ENCODE measurements around the gene MORF4L1.

Gene MORF4L1

DNA sequence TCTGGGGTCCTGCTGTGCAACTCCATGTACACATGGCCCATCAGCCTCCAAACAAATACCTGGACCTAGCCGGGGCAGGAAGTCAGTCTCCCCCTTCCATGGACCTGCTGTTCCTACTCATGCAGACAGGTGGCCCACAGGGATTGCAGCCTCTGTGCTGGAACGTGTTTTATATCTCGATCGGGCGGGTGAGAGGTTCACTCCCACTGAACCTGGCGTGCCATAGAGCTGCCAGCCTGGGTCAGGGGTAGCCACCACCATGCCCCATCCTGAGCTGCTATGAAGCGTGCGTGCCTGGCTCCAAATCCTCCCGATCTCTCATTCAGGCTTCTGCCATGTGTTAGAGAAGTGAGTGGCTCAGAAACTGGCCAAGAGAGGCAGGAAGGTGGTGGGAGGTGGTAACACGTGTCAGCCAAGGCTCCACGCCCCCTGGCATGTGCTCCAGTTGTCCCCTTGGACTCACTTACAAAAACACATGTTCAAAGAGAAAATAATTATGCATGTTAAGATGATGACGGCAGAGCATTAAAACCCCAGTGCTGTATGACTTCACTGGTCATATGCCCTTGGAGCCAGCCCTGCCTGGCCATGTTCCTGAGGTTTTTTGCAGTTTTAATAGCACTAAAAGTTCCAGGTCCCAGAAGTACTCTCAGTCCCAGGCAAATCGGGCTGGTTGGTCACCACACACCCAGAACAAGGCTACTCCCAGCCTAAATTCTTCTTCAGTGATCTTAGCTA is 41.5 kb downstream of the MORF4L1 start:
- TF ChIP-seq CTCF (IDR thresholded peaks at IDR 0.05; ENCODE audit: low read depth, low read length), result peak; percentile 77
- no peaks in the 10 kb centered on the region for H3K9me3 ChIP-seq (ENCODE audit: severe bottlenecking)
- DNase-seq, result peak; percentile 54
- H3K27ac ChIP-seq, result no peak overlapping the region
- no peak overlapping the region for H3K4me3 ChIP-seq (ENCODE audit: low read depth, low read length)
- no peaks in the 10 kb centered on the region for H3K27me3 ChIP-seq (ENCODE audit: insufficient read depth, low read depth, severe bottlenecking)
- peaks cover 34% of the 10 kb centered on the region for H3K36me3 ChIP-seq

DNA sequence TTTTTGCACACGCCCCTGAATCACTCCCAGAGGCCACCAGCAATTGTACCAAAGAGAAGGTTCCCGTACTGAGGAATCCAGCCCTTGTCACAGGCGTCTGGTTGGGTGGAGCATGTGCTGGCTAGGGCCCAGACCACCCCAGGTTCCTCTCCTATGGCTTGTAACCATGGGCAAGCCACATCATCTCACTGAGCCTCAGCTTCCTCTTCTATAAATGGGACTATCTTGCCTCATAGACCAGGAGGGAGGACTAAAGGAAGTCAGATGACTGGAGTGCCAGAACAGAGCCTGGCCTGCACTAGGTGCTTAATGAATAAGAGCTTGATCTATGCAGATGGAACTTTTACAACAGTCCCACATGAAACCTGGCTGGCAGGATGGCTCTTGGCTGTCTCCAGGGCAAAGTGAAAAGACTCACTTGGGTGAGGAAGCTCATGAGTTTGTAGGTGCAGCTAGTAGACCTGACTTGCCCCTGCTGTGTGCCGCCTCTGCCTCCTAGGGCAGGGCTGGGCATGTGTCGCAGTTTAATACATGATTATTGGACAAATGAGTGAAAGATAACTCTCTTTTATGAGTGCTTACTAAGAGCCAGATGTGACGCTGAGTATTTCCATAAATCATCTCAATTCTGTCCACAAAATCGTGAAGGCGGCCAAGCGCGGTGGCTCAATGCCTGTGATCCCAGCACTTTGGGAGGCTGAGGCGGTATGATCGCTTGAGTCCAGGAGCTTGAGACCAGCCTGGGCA is 42.8 kb downstream of the MORF4L1 start:
- H3K36me3 ChIP-seq, result peaks cover 32% of the 10 kb centered on the region
- no peak overlapping the region for H3K4me3 ChIP-seq (ENCODE audit: low read depth, low read length)
- DNase-seq, result no peak
- no peak for TF ChIP-seq CTCF (IDR thresholded peaks at IDR 0.05; ENCODE audit: low read depth, low read length)
- H3K27me3 ChIP-seq (ENCODE audit: insufficient read depth, low read depth, severe bottlenecking), result no peaks in the 10 kb centered on the region
- no peaks in the 10 kb centered on the region for H3K9me3 ChIP-seq (ENCODE audit: severe bottlenecking)
- H3K27ac ChIP-seq, result no peak overlapping the region

DNA sequence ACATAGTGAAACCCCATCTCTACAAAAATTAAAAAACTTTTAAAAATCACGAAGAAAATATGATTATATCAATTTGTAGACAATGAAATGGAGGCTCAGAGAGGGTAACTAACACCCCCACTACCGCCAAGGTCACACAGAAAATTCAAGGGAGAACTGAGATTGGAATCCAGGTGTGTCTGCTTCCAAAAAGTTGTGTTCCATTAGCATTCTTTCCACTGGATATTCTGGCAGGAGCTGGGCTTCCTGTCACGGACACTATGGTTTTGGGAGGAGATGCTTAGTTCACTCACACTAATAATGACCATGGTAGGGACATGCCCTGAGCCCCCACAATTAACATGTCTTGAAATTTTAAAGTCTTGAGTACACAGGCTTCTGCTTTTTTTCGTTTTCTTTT is 43.4 kb downstream of the MORF4L1 start:
- Histone ChIP-seq H3K27me3 (ENCODE audit: insufficient read depth, low read depth, severe bottlenecking) (no peaks in the 10 kb centered on the region), H3K4me3 (ENCODE audit: low read depth, low read length) (no peak overlapping the region), H3K9me3 (ENCODE audit: severe bottlenecking) (no peaks in the 10 kb centered on the region), H3K27ac (no peak overlapping the region), H3K36me3 (peaks cover 32% of the 10 kb centered on the region)
- no peak for TF ChIP-seq CTCF (IDR thresholded peaks at IDR 0.05; ENCODE audit: low read depth, low read length)
- DNase-seq, result no peak

- Histone ChIP-seq H3K36me3 (peaks cover 44% of the 10 kb centered on the region), H3K9me3 (ENCODE audit: severe bottlenecking) (no peaks in the 10 kb centered on the region), H3K4me3 (ENCODE audit: low read depth, low read length) (no peak overlapping the region), H3K27ac (no peak overlapping the region), H3K27me3 (ENCODE audit: insufficient read depth, low read depth, severe bottlenecking) (no peaks in the 10 kb centered on the region)
- TF ChIP-seq CTCF (IDR thresholded peaks at IDR 0.05; ENCODE audit: low read depth, low read length), result no peak
- DNase-seq, result no peak
These were observed 45.2 kb downstream of the MORF4L1 start for GRCh38 chr15:78917888-78918287.

- DNase-seq, result no peak
- no peak for TF ChIP-seq CTCF (IDR thresholded peaks at IDR 0.05; ENCODE audit: low read depth, low read length)
- Histone ChIP-seq H3K36me3 (peaks cover 45% of the 10 kb centered on the region), H3K4me3 (ENCODE audit: low read depth, low read length) (no peak overlapping the region), H3K27ac (no peak overlapping the region), H3K27me3 (ENCODE audit: insufficient read depth, low read depth, severe bottlenecking) (no peaks in the 10 kb centered on the region), H3K9me3 (ENCODE audit: severe bottlenecking) (no peaks in the 10 kb centered on the region)
These were observed 48.8 kb downstream of the MORF4L1 start for GRCh38 chr15:78921517-78921916.

Data from WERI-Rb-1 (cell line).